Right cardiac atrium (tissue), 5 donors: ENCODE results near the gene FAM227A. TPM values are rescaled to one million over a fixed set of nuclear protein-coding genes. Genes with fewer than 3 reads are reported as not detected.

Experiments used
- ATAC-seq, 2 donors: fragments of 200-7000 bp; cut with Tn5 transposase; one replicate each; pipeline versions ENCODE4 v1.8.0 to v1.9.1; 2020; ENCODE audit warnings: moderate library complexity in 2 of 2, mild to moderate bottlenecking in 1 of 2
- DNase-seq, 3 donors: peaks; one replicate each; pipeline ENCODE4 v3.0.0-alpha.2; 2020
- H3K27ac ChIP-seq: one replicate; pipeline ENCODE4 v1.5.1; 2013; ENCODE audit warnings: mild to moderate bottlenecking, low read length, control low read depth, moderate library complexity
- H3K27me3 ChIP-seq: one replicate; pipeline ENCODE4 v1.6.1; 2013; ENCODE audit not compliant: control insufficient read depth, insufficient read depth
- H3K4me1 ChIP-seq: one replicate; pipeline ENCODE4 v1.6.1; 2013; ENCODE audit warnings: low read length; ENCODE audit not compliant: control insufficient read depth, insufficient read depth
- H3K4me3 ChIP-seq: one replicate; pipeline ENCODE4 v1.5.1; 2013; ENCODE audit warnings: low read length, control low read depth
- H3K9me3 ChIP-seq: one replicate; pipeline ENCODE4 v1.6.1; 2013; ENCODE audit warnings: low read length; ENCODE audit not compliant: control insufficient read depth
- WGBS: extraction: QIAGEN DNeasy Blood & Tissue Kit; methylation state at CpG from one replicate; pipeline ENCODE4 v1.1.7; 2013; 5-methylcytosine and 5-hydroxymethylcytosine counted together
- intact Hi-C, 4 donors: fragments of 100-400 bp; cut with DNase I; formaldehyde crosslinking; loops; one replicate each; pipeline versions ENCODE4 v1.11.0 to v1.14.0; 2022 to 2023
- polyA plus RNA-seq: library from polyadenylated mRNA; stranded (reverse); fragments of 200-250 nt; gene quantifications from one replicate; pipeline ENCODE4 v1.2.3, GENCODE V29; 2013
- total RNA-seq, 4 donors: library from RNA; stranded (reverse); fragmentation: NEBNext Ultra II Directional; extraction: Animal tissue kit (Norgen Biotek cat#: 25700); gene quantifications; one replicate each; pipeline ENCODE4 v1.2.1, GENCODE V29; 2021
- donor health status: healthy with polysubstance abuse.
- donor health status: DM: no; HTN: yes; CAD: no.
- donor health status: DM: no; HTN: no; CAD: no.
- donor health status: DM: no; HTN: yes; CAD: no; lungs with severe emphysema.
- donor health status: DM: yes; HTN: yes; CAD: no.

The FAM227A gene
- total and polyA plus RNA-seq, 5 donors = 0.23 to 1.2 (median 0.79) TPM

DNA sequence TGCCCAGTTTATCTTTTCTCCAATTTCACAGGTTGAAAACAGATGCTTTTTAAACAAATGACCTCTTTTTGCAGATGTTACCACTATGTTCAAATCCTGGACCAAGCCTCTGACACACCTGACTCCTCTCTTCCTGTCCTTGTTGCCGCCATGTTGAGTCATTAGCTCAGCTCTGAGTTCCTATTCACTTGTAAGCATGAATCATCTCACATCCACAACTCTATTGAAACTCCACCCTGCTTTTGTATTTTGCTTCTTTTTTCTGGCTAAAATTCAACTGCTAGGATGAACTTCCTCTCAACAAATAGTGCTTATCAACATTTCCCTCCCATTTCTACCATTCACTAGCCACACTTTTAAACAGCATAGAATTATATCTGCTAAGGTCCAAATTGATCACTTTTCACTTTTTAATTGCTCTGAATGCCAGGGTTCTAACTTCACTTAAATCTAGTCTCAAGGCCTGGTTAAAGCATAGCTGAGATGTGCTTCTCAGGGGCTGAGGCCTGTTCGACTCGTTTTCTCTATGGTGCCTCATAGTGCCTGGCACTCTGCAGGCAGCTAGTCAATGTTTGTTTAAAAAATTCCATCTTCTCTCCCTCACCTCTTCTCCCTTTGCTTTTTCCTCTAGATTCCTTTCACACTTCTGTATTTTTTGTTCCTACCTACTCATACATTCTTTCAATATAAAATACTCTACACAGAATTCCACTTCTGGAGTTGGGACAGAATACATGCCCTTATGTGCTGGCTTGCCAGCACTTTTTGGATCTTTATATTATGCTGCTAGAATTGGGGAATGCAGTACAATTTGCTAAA, 40.6 kb upstream of the FAM227A start:
- H3K4me1 ChIP-seq = peaks cover 6% of the 10 kb centered on the region
- WGBS = 29% methylated on average over 3 of the region's 3 CpGs
- ATAC-seq = peak in 1 of 2 donors; percentile 54
- intact Hi-C loops = no loop called here
- no peak overlapping the region for H3K4me3 ChIP-seq
- no peaks in the 10 kb centered on the region for H3K9me3 ChIP-seq
- DNase-seq = peak in 1 of 3 donors; percentile 26
- no peaks in the 10 kb centered on the region for H3K27me3 ChIP-seq
- H3K27ac ChIP-seq = peak overlapping the region; percentile 72

DNA sequence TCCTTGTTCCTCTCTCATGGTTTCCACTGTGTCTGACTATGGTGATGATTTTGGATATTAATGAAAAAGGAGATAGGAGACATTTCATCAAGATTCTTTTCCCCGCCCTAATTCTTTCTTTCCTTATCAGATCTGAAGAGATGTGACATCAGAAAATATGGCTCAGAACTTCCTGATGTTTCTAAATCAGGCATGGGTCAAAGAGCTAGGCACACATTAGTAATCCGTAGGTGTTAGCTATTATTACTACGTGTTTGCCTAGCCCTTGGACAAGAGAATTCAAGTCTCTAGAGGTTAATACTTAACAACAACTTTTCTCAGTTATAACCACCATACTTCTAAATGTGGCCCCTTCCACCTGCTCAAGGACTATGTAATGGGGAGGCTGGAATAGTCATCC, 38.7 kb upstream of the FAM227A start:
- no peak overlapping the region for H3K27ac ChIP-seq
- 74% methylated on average over 3 of the region's 3 CpGs for WGBS
- no peaks in the 10 kb centered on the region for H3K9me3 ChIP-seq
- no peak for DNase-seq
- ATAC-seq = no peak
- H3K4me1 ChIP-seq = peaks cover 6% of the 10 kb centered on the region
- intact Hi-C loops = no loop called here
- H3K4me3 ChIP-seq = no peak overlapping the region
- no peaks in the 10 kb centered on the region for H3K27me3 ChIP-seq

DNA sequence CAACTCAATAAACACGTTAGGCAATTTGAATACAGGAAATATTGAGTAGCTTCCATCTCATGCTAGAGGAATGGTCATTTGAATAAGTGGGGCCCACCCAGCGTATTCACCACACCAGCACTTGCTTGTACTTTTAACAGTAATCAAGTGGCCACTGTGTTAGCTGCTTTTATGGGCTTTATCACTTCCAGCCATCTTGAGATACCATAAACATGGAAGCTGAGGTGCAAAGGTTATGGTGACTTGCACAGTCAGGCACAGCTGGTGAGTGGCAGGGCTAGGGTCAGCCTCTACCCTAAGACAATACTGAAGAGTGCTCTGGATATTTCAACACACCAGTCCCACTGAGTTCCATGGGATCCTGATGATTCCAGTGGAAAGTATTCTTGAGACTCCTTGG, 37.9 kb upstream of the FAM227A start:
- Histone ChIP-seq H3K4me3 (no peak overlapping the region), H3K9me3 (no peaks in the 10 kb centered on the region), H3K4me1 (peaks cover 6% of the 10 kb centered on the region), H3K27me3 (no peaks in the 10 kb centered on the region), H3K27ac (no peak overlapping the region)
- DNase-seq (no peak), ATAC-seq (no peak)
- 84% methylated on average over 2 of the region's 2 CpGs for WGBS
- intact Hi-C loops = no loop called here

DNA sequence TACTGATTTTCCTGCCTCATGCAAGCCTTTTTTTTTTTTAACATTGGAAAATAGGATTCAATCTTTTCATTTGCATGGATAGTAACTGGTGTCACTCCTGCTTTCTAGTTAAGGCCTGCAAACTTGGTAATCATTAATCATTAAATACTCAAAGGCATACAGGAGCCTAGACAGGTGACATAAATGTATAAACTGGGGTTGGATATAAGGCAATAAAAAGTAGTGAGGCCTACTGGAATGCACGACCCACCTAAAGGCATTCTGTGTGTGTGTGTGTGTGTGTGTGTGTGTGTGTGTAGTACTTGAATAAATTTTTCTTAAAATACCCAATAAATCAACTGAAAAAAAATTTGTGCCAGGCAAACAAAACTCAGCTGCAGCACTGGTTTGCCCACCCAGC, 33.5 kb upstream of the FAM227A start:
- intact Hi-C loops = no loop called here
- Histone ChIP-seq H3K4me3 (no peak overlapping the region), H3K9me3 (no peaks in the 10 kb centered on the region), H3K27me3 (no peaks in the 10 kb centered on the region), H3K27ac (no peak overlapping the region), H3K4me1 (no peaks in the 10 kb centered on the region)
- no peak for DNase-seq
- 68% methylated on average over 1 of the region's 1 CpG for WGBS
- no peak for ATAC-seq

DNA sequence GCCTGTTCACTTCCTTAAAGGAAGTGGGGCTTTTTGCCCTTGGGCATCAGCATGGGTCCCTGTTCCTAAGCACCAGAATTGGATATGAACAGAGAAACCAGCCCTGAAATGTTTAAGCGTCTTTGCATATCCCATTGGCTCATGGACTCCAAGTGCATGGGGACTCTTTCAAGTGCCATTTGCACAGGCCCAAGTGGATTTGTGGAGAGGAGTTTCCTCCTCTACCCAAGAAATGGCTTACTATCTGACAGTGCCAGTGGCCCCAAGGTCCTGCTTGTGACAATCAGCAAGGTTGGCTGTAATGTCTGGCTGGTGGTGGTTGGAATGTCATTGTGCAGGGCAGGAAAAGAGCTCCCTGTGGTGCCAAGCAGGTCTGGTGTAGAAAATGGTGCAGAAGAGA, 29.6 kb upstream of the FAM227A start:
- no peak for ATAC-seq
- H3K27ac ChIP-seq = no peak overlapping the region
- DNase-seq = no peak
- H3K9me3 ChIP-seq = no peaks in the 10 kb centered on the region
- H3K27me3 ChIP-seq = no peaks in the 10 kb centered on the region
- H3K4me1 ChIP-seq = no peaks in the 10 kb centered on the region
- H3K4me3 ChIP-seq = no peak overlapping the region
- intact Hi-C loops = no loop called here
- 90% methylated on average over 1 of the region's 1 CpG for WGBS

DNA sequence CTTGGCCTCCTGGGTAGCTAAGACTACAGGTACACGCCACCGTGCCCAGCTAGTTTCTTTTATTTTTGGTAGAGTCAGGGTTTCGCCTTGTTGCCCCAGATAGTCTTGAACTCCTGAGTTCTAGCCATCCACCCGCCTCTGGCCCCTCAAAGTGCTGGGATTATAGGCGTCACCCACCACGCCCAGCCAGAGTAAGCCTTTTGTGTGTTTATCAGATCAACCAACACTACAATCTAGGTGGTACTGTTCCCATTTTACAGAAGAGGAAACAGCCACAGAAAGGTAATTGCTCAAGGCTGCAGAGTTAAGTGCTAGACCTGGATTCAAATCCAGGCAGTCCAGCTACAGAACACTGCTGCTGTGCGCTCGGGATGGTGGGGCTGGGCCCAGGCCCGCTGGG, 28.7 kb upstream of the FAM227A start:
- no peak for ATAC-seq
- DNase-seq = no peak
- H3K9me3 ChIP-seq = no peaks in the 10 kb centered on the region
- H3K27me3 ChIP-seq = no peaks in the 10 kb centered on the region
- H3K4me1 ChIP-seq = no peaks in the 10 kb centered on the region
- intact Hi-C loops = no loop called here
- H3K27ac ChIP-seq = no peak overlapping the region
- WGBS = 90% methylated on average over 9 of the region's 9 CpGs
- H3K4me3 ChIP-seq = no peak overlapping the region

DNA sequence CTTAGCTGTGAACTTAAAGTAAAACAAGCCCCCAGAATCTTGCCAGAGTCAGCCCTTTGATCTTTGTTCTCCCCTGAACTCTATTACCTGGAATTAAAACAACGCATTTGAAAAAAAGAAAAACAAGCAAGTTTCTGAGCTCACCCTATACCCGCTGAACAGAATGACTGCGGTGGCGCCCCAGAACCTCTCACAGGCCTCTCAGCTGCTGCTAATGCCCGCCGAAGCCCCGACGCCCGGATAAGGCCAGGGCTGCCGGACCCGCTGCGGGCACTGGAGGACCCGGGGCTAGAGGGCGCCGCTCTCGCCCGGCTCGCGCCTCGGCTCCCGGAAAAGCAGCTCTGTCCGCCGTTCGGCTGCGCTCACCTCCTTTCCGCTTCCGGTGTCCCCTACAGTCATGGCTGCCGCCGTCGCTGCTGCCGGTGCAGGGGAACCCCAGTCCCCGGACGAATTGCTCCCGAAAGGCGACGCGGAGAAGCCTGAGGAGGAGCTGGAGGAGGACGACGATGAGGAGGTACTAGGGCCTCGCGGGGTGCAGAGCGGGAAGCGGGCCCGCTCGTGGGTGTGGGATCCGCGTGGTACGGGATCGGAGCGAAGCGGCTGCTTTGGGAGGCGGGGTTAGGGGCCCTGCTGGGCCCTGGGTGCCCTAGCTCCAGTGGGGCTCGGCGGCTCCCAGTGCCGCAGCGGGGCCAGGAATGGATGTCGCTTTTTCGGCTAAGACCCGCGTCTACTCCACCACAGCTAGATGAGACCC, 25.6 kb upstream of the FAM227A start, which contains the start of gene TOMM22:
Gene TOMM22, plus strand, starts transcription at position 376 of the 754 bp plus-strand sequence. Its CDS starts 22 bp downstream, at position 398.
- H3K27me3 ChIP-seq = no peaks in the 10 kb centered on the region
- intact Hi-C loops = no loop called here
- peak within 1 kb of the TSS; percentile 93 for H3K27ac ChIP-seq
- peak; percentile 89 to 96 (median 95) for DNase-seq
- ATAC-seq = peak; percentile 99
- H3K4me1 ChIP-seq = no peaks in the 10 kb centered on the region
- WGBS = under 1% methylated on average over 60 of the region's 60 CpGs
- peak within 1 kb of the TSS; percentile 93 for H3K4me3 ChIP-seq
- H3K9me3 ChIP-seq = no peaks in the 10 kb centered on the region

DNA sequence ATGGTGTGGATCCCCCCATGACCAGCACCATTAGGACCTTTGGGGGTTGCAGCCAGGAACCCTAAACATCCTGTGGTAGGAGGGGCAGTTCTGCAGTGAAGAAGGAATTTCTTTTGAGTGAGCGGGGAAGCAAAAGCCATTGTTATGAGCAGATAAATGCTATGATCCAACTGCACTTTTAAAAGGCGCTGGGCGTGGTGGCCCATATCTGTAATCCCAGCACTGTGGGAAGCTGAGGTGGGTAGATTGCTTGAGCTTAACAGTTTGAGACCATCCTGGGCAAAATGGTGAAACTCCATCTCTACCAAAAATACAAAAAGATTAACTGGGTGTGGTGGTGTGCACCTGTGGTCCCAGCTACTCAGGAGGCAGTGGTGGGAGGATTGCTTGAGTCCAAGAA, 19.6 kb upstream of the FAM227A start:
- no peaks in the 10 kb centered on the region for H3K9me3 ChIP-seq
- DNase-seq (no peak), ATAC-seq (no peak)
- intact Hi-C loops = no loop called here
- H3K4me1 ChIP-seq = no peaks in the 10 kb centered on the region
- 90% methylated on average over 3 of the region's 3 CpGs for WGBS
- no peak overlapping the region for H3K4me3 ChIP-seq
- no peak overlapping the region for H3K27ac ChIP-seq
- no peaks in the 10 kb centered on the region for H3K27me3 ChIP-seq

DNA sequence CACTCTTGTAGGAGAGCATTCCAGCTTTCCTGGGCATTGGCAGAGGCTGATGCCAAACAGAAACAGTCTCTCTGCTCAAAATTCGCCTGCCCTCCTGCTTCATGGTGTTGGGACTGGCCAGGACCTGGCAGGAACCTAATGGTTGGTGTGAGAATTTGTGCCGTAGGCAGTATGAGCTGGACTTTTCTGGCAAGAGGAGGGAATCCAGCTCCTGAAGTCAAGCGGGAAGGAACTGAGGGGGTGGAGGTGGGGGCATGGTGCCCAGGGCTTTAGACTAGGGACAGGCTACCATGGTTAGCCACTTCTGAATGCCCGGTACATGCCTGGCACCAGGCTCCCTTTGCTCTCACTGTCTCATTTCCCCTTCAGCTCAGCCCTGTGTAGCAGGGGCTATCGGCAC, 18.7 kb upstream of the FAM227A start:
- Histone ChIP-seq H3K4me3 (no peak overlapping the region), H3K27ac (no peak overlapping the region), H3K9me3 (no peaks in the 10 kb centered on the region), H3K4me1 (no peaks in the 10 kb centered on the region), H3K27me3 (no peaks in the 10 kb centered on the region)
- intact Hi-C loops = no loop called here
- DNase-seq = no peak
- peak in 1 of 2 donors; percentile 23 for ATAC-seq
- WGBS = 66% methylated on average over 5 of the region's 5 CpGs

DNA sequence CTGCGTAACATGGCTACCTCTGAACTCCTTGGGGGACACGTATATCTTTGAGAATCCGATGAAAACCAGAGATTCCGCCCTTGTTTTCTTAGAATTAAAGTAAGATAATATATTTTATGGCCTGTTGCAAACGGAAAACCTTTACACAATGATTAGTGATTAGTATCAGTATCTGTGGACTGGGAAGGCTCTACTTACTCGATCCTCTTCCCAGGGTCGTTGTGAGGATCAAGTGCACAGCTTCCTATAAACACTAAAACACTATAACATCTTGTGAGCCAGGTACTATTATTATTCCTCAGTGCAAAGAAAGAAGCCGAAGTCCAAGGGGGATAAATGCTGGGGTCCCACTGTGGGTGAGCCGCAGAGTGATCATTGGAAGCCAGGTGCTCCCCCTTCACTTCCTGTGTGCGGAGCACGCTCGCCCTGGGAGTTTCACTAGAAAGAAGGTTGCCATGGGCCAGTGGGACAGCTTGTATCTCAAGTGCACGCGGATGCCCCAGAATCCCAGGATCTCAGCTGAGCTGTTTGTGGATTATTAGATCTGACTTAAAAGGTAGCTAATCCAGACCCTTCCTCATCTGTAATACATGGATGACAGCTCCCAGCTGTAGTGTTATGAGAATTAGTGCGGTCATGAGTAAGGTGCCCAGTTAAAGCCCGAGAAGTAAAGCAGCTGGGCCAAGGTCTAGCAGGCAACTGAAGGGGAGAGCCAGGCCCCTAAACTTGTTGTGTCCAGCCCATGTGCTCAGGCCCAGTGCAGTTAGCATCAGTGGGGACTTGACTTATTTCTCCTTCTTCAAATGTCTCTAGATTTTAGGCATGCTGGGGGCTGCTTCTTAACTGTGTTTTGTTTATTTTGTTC, 1.1 kb upstream of the FAM227A start:
- intact Hi-C loops = no loop called here
- Histone ChIP-seq H3K4me3 (peak overlapping the region; percentile 83), H3K9me3 (no peaks in the 10 kb centered on the region), H3K4me1 (peaks cover 4% of the 10 kb centered on the region), H3K27ac (peak overlapping the region; percentile 5), H3K27me3 (no peaks in the 10 kb centered on the region)
- no peak for DNase-seq
- WGBS = 11% methylated on average over 16 of the region's 16 CpGs
- no peak for ATAC-seq
